ENCODE measurements around the gene IGF1. TPM values are rescaled to one million over a fixed set of nuclear protein-coding genes. Genes with fewer than 3 reads are reported as not detected.
A peak's percentile ranks its signal among the peaks of the same experiment; 100 is the strongest.

IGF1 gene
- total and polyA plus RNA-seq, 7 donors = 7.4 to 27.1 (median 15.6) TPM

- Histone ChIP-seq H3K9me3 (no peaks in the 10 kb centered on the region), H3K36me3 (no peaks in the 10 kb centered on the region), H3K27ac (no peak overlapping the region), H3K4me1 (no peaks in the 10 kb centered on the region), H3K27me3 (no peaks in the 10 kb centered on the region), H3K4me3 (no peak overlapping the region)
- peak; percentile 69 for DNase-seq
- TF ChIP-seq EP300 (IDR thresholded peaks at IDR 0.05) (no peak), POLR2AphosphoS5 (IDR thresholded peaks at IDR 0.05) (no peak), POLR2A (IDR thresholded peaks at IDR 0.05) (no peak), CTCF (IDR thresholded peaks at IDR 0.05) (no peak)
- 36 to 60% methylated on average over 7 of the region's 7 CpGs for WGBS, 2 donors
- intact Hi-C loops (cut with DNase I) = no loop called here
Measured at GRCh38 chr12:102406033-102406584, 74.3 kb downstream of the IGF1 start.

- H3K4me1 ChIP-seq = no peaks in the 10 kb centered on the region
- H3K27ac ChIP-seq = no peak overlapping the region
- 82 to 85% methylated on average over 2 of the region's 2 CpGs for WGBS, 2 donors
- intact Hi-C loops (cut with DNase I) = no loop called here
- no peak for DNase-seq
- no peaks in the 10 kb centered on the region for H3K9me3 ChIP-seq
- H3K4me3 ChIP-seq = no peak overlapping the region
- no peaks in the 10 kb centered on the region for H3K36me3 ChIP-seq
- TF ChIP-seq POLR2A (IDR thresholded peaks at IDR 0.05) = no peak
- no peak for TF ChIP-seq CTCF (IDR thresholded peaks at IDR 0.05)
- no peak for TF ChIP-seq POLR2AphosphoS5 (IDR thresholded peaks at IDR 0.05)
- no peak for TF ChIP-seq EP300 (IDR thresholded peaks at IDR 0.05)
- no peaks in the 10 kb centered on the region for H3K27me3 ChIP-seq
Measured at GRCh38 chr12:102401087-102401486, 79.3 kb downstream of the IGF1 start.

- H3K27ac ChIP-seq = no peak overlapping the region
- no peaks in the 10 kb centered on the region for H3K36me3 ChIP-seq
- intact Hi-C loops (cut with DNase I) = no loop called here
- TF ChIP-seq POLR2AphosphoS5 (IDR thresholded peaks at IDR 0.05) (no peak), CTCF (IDR thresholded peaks at IDR 0.05) (no peak), POLR2A (IDR thresholded peaks at IDR 0.05) (no peak), EP300 (IDR thresholded peaks at IDR 0.05) (no peak)
- no peaks in the 10 kb centered on the region for H3K9me3 ChIP-seq
- no peak overlapping the region for H3K4me3 ChIP-seq
- no peaks in the 10 kb centered on the region for H3K27me3 ChIP-seq
- no peak for DNase-seq
- 51 to 72% methylated on average over 1 of the region's 1 CpG for WGBS, 2 donors
- H3K4me1 ChIP-seq = no peaks in the 10 kb centered on the region
Measured at GRCh38 chr12:102399653-102400052, 80.7 kb downstream of the IGF1 start.

DNA sequence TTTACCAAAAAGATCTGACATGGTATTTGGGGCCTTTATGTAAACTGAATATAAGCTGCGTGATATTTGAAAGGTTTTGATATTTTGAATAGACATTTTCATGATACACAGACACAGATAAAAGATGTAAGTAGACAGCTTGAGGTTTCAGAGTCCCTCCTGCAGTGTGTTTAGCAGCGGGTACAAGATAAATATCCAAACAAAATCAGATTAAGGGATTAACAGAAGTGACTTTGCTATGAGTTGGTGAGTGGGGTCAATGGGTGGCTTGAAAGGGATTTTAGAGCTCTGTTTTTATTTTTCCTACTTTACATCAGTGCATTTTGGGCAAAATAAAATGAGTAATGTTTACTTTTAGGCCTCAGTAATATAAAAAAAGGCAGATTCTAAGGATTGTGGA lies 84.1 kb downstream of the IGF1 start:
- whole genome bisulfite sequencing, 2 donors = 80 to 81% methylated on average over 2 of the region's 2 CpGs
- Histone ChIP-seq H3K9me3 (no peaks in the 10 kb centered on the region), H3K27ac (no peak overlapping the region), H3K27me3 (no peaks in the 10 kb centered on the region), H3K36me3 (no peaks in the 10 kb centered on the region), H3K4me3 (no peak overlapping the region), H3K4me1 (no peaks in the 10 kb centered on the region)
- DNase-seq = no peak
- TF ChIP-seq EP300 (IDR thresholded peaks at IDR 0.05) (no peak), POLR2A (IDR thresholded peaks at IDR 0.05) (no peak), POLR2AphosphoS5 (IDR thresholded peaks at IDR 0.05) (no peak)
- intact Hi-C loops (cut with DNase I) = no loop called here

- H3K36me3 ChIP-seq = no peaks in the 10 kb centered on the region
- H3K9me3 ChIP-seq = no peaks in the 10 kb centered on the region
- H3K27me3 ChIP-seq = no peaks in the 10 kb centered on the region
- WGBS, 2 donors = 13 to 57% methylated on average over 1 of the region's 1 CpG
- no peaks in the 10 kb centered on the region for H3K4me1 ChIP-seq
- H3K4me3 ChIP-seq = no peak overlapping the region
- intact Hi-C loops (cut with DNase I) = no loop called here
- DNase-seq = no peak
- TF ChIP-seq CTCF (IDR thresholded peaks at IDR 0.05) (no peak), EP300 (IDR thresholded peaks at IDR 0.05) (no peak), POLR2AphosphoS5 (IDR thresholded peaks at IDR 0.05) (no peak), POLR2A (IDR thresholded peaks at IDR 0.05) (no peak)
- no peak overlapping the region for H3K27ac ChIP-seq
Measured at GRCh38 chr12:102394200-102394599, 86.2 kb downstream of the IGF1 start.
